MM.1S (cell line): Measurements from ENCODE around the gene ELN.

Experiments
- DNase-seq: peaks from one replicate; pipeline ENCODE4 v3.0.0-alpha.2; 2015
- H2AFZ ChIP-seq: fragments of 300-600 bp; sonication (generic); 2 replicates; pipeline ENCODE4 v1.6.0; 2016; ENCODE audit warnings: antibody characterized with exemption, low read length
- H3F3A ChIP-seq: fragments of 300-600 bp; sonication (generic); 2 replicates; pipeline ENCODE4 v1.6.1; 2016; ENCODE audit warnings: mild to moderate bottlenecking, antibody characterized with exemption, low read length, moderate library complexity, mixed read lengths; ENCODE audit not compliant: insufficient read depth
- H3K27ac ChIP-seq: fragments of 300-600 bp; sonication (generic); 2 replicates; pipeline ENCODE4 v1.5.1; 2016; ENCODE audit warnings: mild to moderate bottlenecking, low read length
- H3K27me3 ChIP-seq: fragments of 300-600 bp; sonication (generic); replicated peaks from 2 replicates; pipeline ENCODE4 v1.6.0; 2016; ENCODE audit warnings: low read length; ENCODE audit not compliant: insufficient read depth
- H3K36me3 ChIP-seq: fragments of 300-600 bp; sonication (generic); replicated peaks from 2 replicates; pipeline ENCODE4 v1.6.1; 2016; ENCODE audit warnings: mild to moderate bottlenecking, low read length, mixed read lengths; ENCODE audit not compliant: insufficient read depth
- H3K4me1 ChIP-seq: fragments of 300-600 bp; sonication (generic); 2 replicates; pipeline ENCODE4 v1.6.1; 2016; ENCODE audit warnings: low read length, mixed read lengths
- H3K4me2 ChIP-seq: fragments of 300-600 bp; sonication (generic); 2 replicates; pipeline ENCODE4 v1.6.0; 2016; ENCODE audit warnings: low read depth, low read length
- H3K4me3 ChIP-seq: fragments of 300-600 bp; sonication (generic); 2 replicates; pipeline ENCODE4 v1.5.1; 2016; ENCODE audit warnings: low read length, mixed read lengths
- H3K79me2 ChIP-seq: fragments of 300-600 bp; sonication (generic); 2 replicates; pipeline ENCODE4 v1.6.1; 2016; ENCODE audit warnings: mixed run types, low read length, mixed read lengths
- H3K9ac ChIP-seq: fragments of 300-600 bp; sonication (generic); 2 replicates; pipeline ENCODE4 v1.6.1; 2016; ENCODE audit warnings: low read length, mixed read lengths
- H3K9me2 ChIP-seq: fragments of 300-600 bp; sonication (generic); replicated peaks from 2 replicates; pipeline ENCODE4 v1.6.1; 2016; ENCODE audit warnings: mild to moderate bottlenecking, low read length, mixed read lengths; ENCODE audit not compliant: insufficient read depth
- H3K9me3 ChIP-seq: fragments of 300-600 bp; sonication (generic); replicated peaks from 2 replicates; pipeline ENCODE4 v1.6.1; 2016; ENCODE audit warnings: mild to moderate bottlenecking, low read length, mixed read lengths; ENCODE audit not compliant: insufficient read depth
- H4K20me1 ChIP-seq: fragments of 300-600 bp; sonication (generic); 2 replicates; pipeline ENCODE4 v1.6.1; 2016; ENCODE audit warnings: mild to moderate bottlenecking, low read length, moderate library complexity, mixed read lengths; ENCODE audit not compliant: insufficient read depth
- EZH2 ChIP-seq: fragments of 300-600 bp; sonication (generic); optimal IDR thresholded peaks from 2 replicates; pipeline ENCODE3; 2017; ENCODE audit warnings: low read depth, mild to moderate bottlenecking, antibody characterized with exemption, low read length, mixed read lengths
- EZH2phosphoT487 ChIP-seq: fragments of 300-600 bp; sonication (generic); IDR thresholded peaks from 2 replicates; pipeline ENCODE4 v1.6.1; 2018; ENCODE audit warnings: antibody characterized with exemption, low read length
- TF ChIP-seq, protein P1 (sequence below): fragments of 300-600 bp; sonication (generic); IDR thresholded peaks from 2 replicates; pipeline ENCODE4 v1.5.1; 2016; ENCODE audit warnings: antibody characterized with exemption, low read length, mixed read lengths

ELN gene

DNA sequence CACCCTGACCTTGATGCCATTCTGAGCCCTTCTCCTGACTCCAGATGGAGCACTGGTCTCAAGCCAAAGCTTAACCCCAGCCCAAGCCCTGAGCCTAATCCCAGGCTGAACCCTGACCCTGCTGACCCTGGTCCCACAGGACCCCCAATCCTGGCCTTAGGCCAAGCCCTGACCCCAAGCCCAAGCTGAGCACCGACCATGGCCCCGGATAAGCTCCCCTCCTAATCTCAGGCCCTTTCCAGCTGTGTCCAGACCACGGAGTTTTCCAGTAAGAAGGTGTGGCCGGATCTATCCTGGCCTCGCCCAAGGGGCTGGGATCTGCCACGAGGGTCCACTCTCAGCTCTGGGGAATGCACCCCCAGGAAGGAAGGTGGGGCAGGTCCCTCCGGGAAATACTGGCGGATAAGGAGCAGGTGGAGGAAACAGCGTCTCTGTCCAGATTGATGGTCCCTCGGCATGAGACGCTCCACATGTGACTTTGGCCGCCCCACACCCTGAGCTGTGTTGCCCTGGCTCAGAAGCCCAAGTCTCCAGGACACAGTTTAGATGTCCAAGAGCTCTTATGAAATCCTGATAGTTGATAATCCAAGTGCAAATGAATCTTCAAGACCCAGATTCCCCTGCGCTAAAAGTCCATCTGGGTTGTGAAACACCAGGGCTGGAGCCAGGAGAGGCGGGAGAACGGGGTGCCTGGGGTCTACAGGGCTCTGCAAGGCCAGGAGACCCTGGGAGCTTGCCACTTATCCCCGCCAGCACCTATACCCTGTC is 10.4 kb downstream of the ELN start:
- Histone ChIP-seq H3K27me3 (peaks cover 37% of the 10 kb centered on the region), H3F3A (no peaks in the 10 kb centered on the region), H3K27ac (no peak overlapping the region), H2AFZ (no peak overlapping the region), H3K4me1 (no peaks in the 10 kb centered on the region), H3K79me2 (no peaks in the 10 kb centered on the region), H3K9me2 (no peaks in the 10 kb centered on the region), H3K9ac (no peak overlapping the region), H3K36me3 (no peaks in the 10 kb centered on the region), H3K4me2 (no peak overlapping the region), H3K4me3 (no peak overlapping the region), H4K20me1 (no peaks in the 10 kb centered on the region), H3K9me3 (no peaks in the 10 kb centered on the region)
- TF ChIP-seq, protein P1, sequence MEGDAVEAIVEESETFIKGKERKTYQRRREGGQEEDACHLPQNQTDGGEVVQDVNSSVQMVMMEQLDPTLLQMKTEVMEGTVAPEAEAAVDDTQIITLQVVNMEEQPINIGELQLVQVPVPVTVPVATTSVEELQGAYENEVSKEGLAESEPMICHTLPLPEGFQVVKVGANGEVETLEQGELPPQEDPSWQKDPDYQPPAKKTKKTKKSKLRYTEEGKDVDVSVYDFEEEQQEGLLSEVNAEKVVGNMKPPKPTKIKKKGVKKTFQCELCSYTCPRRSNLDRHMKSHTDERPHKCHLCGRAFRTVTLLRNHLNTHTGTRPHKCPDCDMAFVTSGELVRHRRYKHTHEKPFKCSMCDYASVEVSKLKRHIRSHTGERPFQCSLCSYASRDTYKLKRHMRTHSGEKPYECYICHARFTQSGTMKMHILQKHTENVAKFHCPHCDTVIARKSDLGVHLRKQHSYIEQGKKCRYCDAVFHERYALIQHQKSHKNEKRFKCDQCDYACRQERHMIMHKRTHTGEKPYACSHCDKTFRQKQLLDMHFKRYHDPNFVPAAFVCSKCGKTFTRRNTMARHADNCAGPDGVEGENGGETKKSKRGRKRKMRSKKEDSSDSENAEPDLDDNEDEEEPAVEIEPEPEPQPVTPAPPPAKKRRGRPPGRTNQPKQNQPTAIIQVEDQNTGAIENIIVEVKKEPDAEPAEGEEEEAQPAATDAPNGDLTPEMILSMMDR = no peak
- TF ChIP-seq EZH2phosphoT487 = no peak
- TF ChIP-seq EZH2 = no peak
- DNase-seq = no peak

DNA sequence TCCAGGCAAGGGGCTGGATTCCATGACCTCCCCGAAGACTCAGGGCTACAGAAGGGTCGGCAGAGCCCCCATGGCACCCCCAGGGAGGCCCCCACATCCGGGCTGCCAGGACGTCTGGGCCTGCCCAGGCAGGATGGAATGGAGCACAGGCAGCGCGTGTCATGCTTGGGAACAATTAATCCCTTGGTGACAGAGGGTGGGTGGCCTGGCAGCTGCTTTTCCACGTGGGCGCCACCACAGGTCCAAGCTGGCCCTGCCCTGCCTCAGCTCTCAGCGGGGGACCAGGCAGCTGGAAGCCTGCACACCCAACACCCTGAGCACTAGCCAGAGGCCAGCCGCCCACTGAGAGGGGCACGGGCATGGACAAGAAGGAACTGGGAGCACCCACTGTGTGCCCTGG is 11.4 kb downstream of the ELN start:
- no peak overlapping the region for H3K27ac ChIP-seq
- no peak for DNase-seq
- no peaks in the 10 kb centered on the region for H3K4me1 ChIP-seq
- no peaks in the 10 kb centered on the region for H4K20me1 ChIP-seq
- no peak overlapping the region for H3K4me3 ChIP-seq
- no peaks in the 10 kb centered on the region for H3K79me2 ChIP-seq
- no peaks in the 10 kb centered on the region for H3F3A ChIP-seq
- H3K36me3 ChIP-seq = no peaks in the 10 kb centered on the region
- H2AFZ ChIP-seq = no peak overlapping the region
- no peaks in the 10 kb centered on the region for H3K9me2 ChIP-seq
- TF ChIP-seq EZH2phosphoT487 = no peak
- TF ChIP-seq, protein P1 = no peak
- no peak for TF ChIP-seq EZH2
- H3K9me3 ChIP-seq = no peaks in the 10 kb centered on the region
- H3K27me3 ChIP-seq = peaks cover 44% of the 10 kb centered on the region
- H3K9ac ChIP-seq = no peak overlapping the region
- no peak overlapping the region for H3K4me2 ChIP-seq

DNA sequence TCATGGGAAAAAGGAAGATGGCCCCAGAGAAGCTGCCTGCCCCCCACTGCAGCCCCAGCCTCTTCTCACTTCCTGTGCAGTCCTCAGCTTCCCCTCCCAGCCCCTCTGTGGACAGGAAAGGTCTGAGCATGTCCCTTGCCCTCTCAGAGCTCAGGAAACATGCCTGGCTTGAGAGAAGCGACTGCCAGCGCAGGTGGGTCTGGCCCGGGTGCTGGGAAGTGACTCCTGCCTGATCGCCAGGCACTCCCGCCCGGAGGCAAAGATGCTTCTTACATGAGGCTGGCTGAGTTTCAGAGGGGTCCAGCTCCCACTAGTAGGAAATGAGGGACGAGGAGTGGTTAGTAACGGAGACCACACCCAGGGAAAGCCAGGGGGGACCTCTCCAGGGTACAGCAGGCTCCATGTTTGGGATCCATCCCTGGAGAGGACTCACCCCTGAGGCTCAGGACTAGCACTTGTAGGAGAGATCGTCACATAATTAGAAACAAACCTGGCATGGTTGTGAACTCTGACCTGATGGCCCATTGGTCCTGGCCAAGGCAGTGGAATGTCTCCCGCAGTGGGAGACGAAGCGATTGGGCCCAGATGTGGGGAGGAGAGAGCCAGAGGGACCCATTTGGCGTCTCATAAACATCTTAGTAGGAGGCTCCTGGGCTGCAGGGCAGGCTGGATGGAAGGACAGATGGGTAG is 12.3 kb downstream of the ELN start:
- Histone ChIP-seq H3K36me3 (no peaks in the 10 kb centered on the region), H3K9ac (no peak overlapping the region), H3K9me2 (no peaks in the 10 kb centered on the region), H4K20me1 (no peaks in the 10 kb centered on the region), H3K27me3 (peaks cover 53% of the 10 kb centered on the region), H2AFZ (no peak overlapping the region), H3K4me3 (no peak overlapping the region), H3K79me2 (no peaks in the 10 kb centered on the region), H3K4me2 (no peak overlapping the region), H3K4me1 (no peaks in the 10 kb centered on the region), H3F3A (no peaks in the 10 kb centered on the region), H3K27ac (no peak overlapping the region), H3K9me3 (no peaks in the 10 kb centered on the region)
- TF ChIP-seq EZH2 (no peak), EZH2phosphoT487 (no peak)
- TF ChIP-seq, protein P1 = no peak
- DNase-seq = no peak
